ENCODE results near the gene TREH. TPM values are rescaled to one million over a fixed set of nuclear protein-coding genes. Genes with fewer than 3 reads are reported as not detected.

TREH gene
- total RNA-seq, 1 experiment from 2014 or later = not detected

- no peak overlapping the region for H3K14ac ChIP-seq (ENCODE audit: insufficient read depth, low read length)
- Mint-ChIP-seq H3K4me1 (peaks cover 4 to 15% of the 10 kb centered on the region in 2 experiments), H3K27ac (no peak overlapping the region; a peak in 1 of 7 replicates), H3K4me3 (no peak overlapping the region), H3K36me3 (ENCODE audit: insufficient read depth in 1 of 3, low read depth in 3 of 3) (peaks cover 16 to 65% (median 57%) of the 10 kb centered on the region in 3 experiments), H3K27me3 (ENCODE audit: low read depth) (no peaks in the 10 kb centered on the region), H3K9me3 (no peaks in the 10 kb centered on the region)
- no peak overlapping the region for H3K18ac ChIP-seq (ENCODE audit: insufficient read length, low read depth, low read length)
- DNase-seq = no peak
- no peak overlapping the region for H3K9ac ChIP-seq (ENCODE audit: extremely low read depth, insufficient read length, low read length)
- no peak overlapping the region for H3K4me2 ChIP-seq (ENCODE audit: insufficient read depth, insufficient read length, low read length)
- H2AFZ ChIP-seq (ENCODE audit: low read length) = no peak overlapping the region
- H3K27ac ChIP-seq (ENCODE audit: insufficient read length, low read depth, low read length) = no peak overlapping the region
- H3K79me2 ChIP-seq (ENCODE audit: insufficient read depth, low read length) = no peaks in the 10 kb centered on the region
- no peak overlapping the region for H2BK20ac ChIP-seq (ENCODE audit: low read depth, low read length, poor library complexity, severe bottlenecking)
- no peaks in the 10 kb centered on the region for H3K23me2 ChIP-seq (ENCODE audit: insufficient read length, low read depth, low read length, poor library complexity, severe bottlenecking)
- H4K20me1 ChIP-seq (ENCODE audit: control insufficient read depth, insufficient read depth, insufficient read length) = no peaks in the 10 kb centered on the region
- no peak overlapping the region for H3K23ac ChIP-seq (ENCODE audit: insufficient read length, low read depth, low read length)
- H3K9me3 ChIP-seq (ENCODE audit: control insufficient read depth, low read depth, low read length) = no peaks in the 10 kb centered on the region
- H3K27me3 ChIP-seq (ENCODE audit: insufficient read depth, low read length) = no peaks in the 10 kb centered on the region
- WGBS (ENCODE audit: extremely low coverage, insufficient read length, low lambda C conversion rate) = no CpG with 5 or more reads among the region's 5 CpGs
- H3T11ph ChIP-seq (ENCODE audit: low read length) = no peak overlapping the region
- no peak overlapping the region for H4K8ac ChIP-seq (replicated peaks; ENCODE audit: insufficient read length, low read depth, low read length)
- H4K5ac ChIP-seq (ENCODE audit: insufficient read length, low read depth, low read length) = no peak overlapping the region
- H2AK5ac ChIP-seq (ENCODE audit: insufficient read length, low read length) = no peak overlapping the region
- TF ChIP-seq, protein P1, sequence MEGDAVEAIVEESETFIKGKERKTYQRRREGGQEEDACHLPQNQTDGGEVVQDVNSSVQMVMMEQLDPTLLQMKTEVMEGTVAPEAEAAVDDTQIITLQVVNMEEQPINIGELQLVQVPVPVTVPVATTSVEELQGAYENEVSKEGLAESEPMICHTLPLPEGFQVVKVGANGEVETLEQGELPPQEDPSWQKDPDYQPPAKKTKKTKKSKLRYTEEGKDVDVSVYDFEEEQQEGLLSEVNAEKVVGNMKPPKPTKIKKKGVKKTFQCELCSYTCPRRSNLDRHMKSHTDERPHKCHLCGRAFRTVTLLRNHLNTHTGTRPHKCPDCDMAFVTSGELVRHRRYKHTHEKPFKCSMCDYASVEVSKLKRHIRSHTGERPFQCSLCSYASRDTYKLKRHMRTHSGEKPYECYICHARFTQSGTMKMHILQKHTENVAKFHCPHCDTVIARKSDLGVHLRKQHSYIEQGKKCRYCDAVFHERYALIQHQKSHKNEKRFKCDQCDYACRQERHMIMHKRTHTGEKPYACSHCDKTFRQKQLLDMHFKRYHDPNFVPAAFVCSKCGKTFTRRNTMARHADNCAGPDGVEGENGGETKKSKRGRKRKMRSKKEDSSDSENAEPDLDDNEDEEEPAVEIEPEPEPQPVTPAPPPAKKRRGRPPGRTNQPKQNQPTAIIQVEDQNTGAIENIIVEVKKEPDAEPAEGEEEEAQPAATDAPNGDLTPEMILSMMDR (conservative IDR thresholded peaks at IDR 0.05) = no peak
- no peak overlapping the region for H2BK15ac ChIP-seq (ENCODE audit: low read depth, low read length)
- H2BK12ac ChIP-seq (ENCODE audit: insufficient read length, low read depth, low read length) = no peak overlapping the region
- H3K79me1 ChIP-seq (ENCODE audit: insufficient read depth, low read depth, low read length, poor library complexity, severe bottlenecking) = no peaks in the 10 kb centered on the region
- peaks cover 5% of the 10 kb centered on the region; the same call in 1 of the 2 replicates for H3K4me1 ChIP-seq (ENCODE audit: insufficient read depth, low read length)
- H2BK120ac ChIP-seq (ENCODE audit: low read depth, low read length, poor library complexity, severe bottlenecking) = no peak overlapping the region
- no peak overlapping the region for H2BK5ac ChIP-seq (ENCODE audit: insufficient read length, low read length)
- no peak overlapping the region for H3K4ac ChIP-seq (ENCODE audit: low read depth, low read length)
- no peak overlapping the region for H3K56ac ChIP-seq (ENCODE audit: insufficient read length, low read depth, low read length)
- no peak overlapping the region for H4K91ac ChIP-seq (ENCODE audit: insufficient read length, low read depth, low read length)
These were observed 50.4 kb downstream of the TREH start for GRCh38 chr11:118628861-118629549.

All from H9 (cell line).